ENCODE results near the gene TMEM69. TPM values are rescaled to one million over a fixed set of nuclear protein-coding genes. Genes with fewer than 3 reads are reported as not detected.
"Not testable (repeated sequence)": the region's sequence is repeated elsewhere in the genome, so short reads cannot be mapped to it uniquely, and the experiment has no call there.

TMEM69 gene
- total RNA-seq, 4 donors from 2014 or later, result 6.6 to 27.5 (median 22.8) TPM

- H3K4me3 ChIP-seq, result no peak overlapping the region
- H3K36me3 ChIP-seq, result peaks cover 0 to 60% (median 0%) of the 10 kb centered on the region in 3 donors
- H3K27ac ChIP-seq, result no peak overlapping the region
- H3K27me3 ChIP-seq, result no peaks in the 10 kb centered on the region
- H3K9me3 ChIP-seq, result no peaks in the 10 kb centered on the region
- no peaks in the 10 kb centered on the region for H3K4me1 ChIP-seq
- no peak for DNase-seq
- TF ChIP-seq POLR2A (IDR thresholded peaks at IDR 0.05) (no peak), CTCF (IDR thresholded peaks at IDR 0.05) (no peak)
Observed at GRCh38 chr1:45713711-45714110, 25.7 kb downstream of the TMEM69 start.

GRCh38 chr1:45716700-45717099, 28.7 kb downstream of the TMEM69 start:
- Histone ChIP-seq H3K27ac (no peak overlapping the region), H3K36me3 (peaks cover 0 to 56% (median 0%) of the 10 kb centered on the region in 3 donors), H3K4me3 (no peak overlapping the region), H3K4me1 (no peaks in the 10 kb centered on the region), H3K9me3 (no peaks in the 10 kb centered on the region), H3K27me3 (no peaks in the 10 kb centered on the region)
- TF ChIP-seq POLR2A (IDR thresholded peaks at IDR 0.05) (no peak), CTCF (IDR thresholded peaks at IDR 0.05) (no peak)
- DNase-seq, result no peak

- not testable (repeated sequence) for H3K27ac ChIP-seq, H3K4me3 ChIP-seq, H3K4me1 ChIP-seq, DNase-seq, H3K27me3 ChIP-seq, H3K9me3 ChIP-seq
- H3K36me3 ChIP-seq, result peaks cover 0 to 49% (median 0%) of the 10 kb centered on the region in 3 donors
Observed at GRCh38 chr1:45717386-45717785, 29.4 kb downstream of the TMEM69 start.

GRCh38 chr1:45718289-45718688, 30.3 kb downstream of the TMEM69 start:
- DNase-seq, result no peak
- Histone ChIP-seq H3K4me1 (no peaks in the 10 kb centered on the region), H3K9me3 (no peaks in the 10 kb centered on the region), H3K27ac (no peak overlapping the region), H3K4me3 (no peak overlapping the region), H3K27me3 (no peaks in the 10 kb centered on the region), H3K36me3 (peaks cover 0 to 41% (median 0%) of the 10 kb centered on the region in 3 donors)
- no peak for TF ChIP-seq CTCF (IDR thresholded peaks at IDR 0.05)
- TF ChIP-seq POLR2A (IDR thresholded peaks at IDR 0.05), result no peak

- Histone ChIP-seq H3K27ac (no peak overlapping the region), H3K9me3 (no peaks in the 10 kb centered on the region), H3K4me1 (no peaks in the 10 kb centered on the region), H3K4me3 (no peak overlapping the region), H3K27me3 (no peaks in the 10 kb centered on the region), H3K36me3 (peaks cover 0 to 27% (median 0%) of the 10 kb centered on the region in 3 donors)
- TF ChIP-seq POLR2A (IDR thresholded peaks at IDR 0.05), result no peak
- no peak for TF ChIP-seq CTCF (IDR thresholded peaks at IDR 0.05)
- no peak for DNase-seq
Observed at GRCh38 chr1:45721207-45721606, 33.2 kb downstream of the TMEM69 start.

GRCh38 chr1:45722809-45723208, 34.8 kb downstream of the TMEM69 start:
- TF ChIP-seq POLR2A (IDR thresholded peaks at IDR 0.05) (no peak), CTCF (IDR thresholded peaks at IDR 0.05) (no peak)
- Histone ChIP-seq H3K27ac (no peak overlapping the region), H3K4me1 (no peaks in the 10 kb centered on the region), H3K4me3 (no peak overlapping the region), H3K36me3 (peaks cover 0 to 29% (median 0%) of the 10 kb centered on the region in 3 donors), H3K9me3 (no peaks in the 10 kb centered on the region), H3K27me3 (no peaks in the 10 kb centered on the region)
- no peak for DNase-seq
